Neuronal stem cell (in vitro differentiated cells): ENCODE data around the gene KLHL7.

ENCODE experiments used
- DNase-seq: peaks from one replicate; pipeline ENCODE4 v3.0.0-alpha.2; 2013; ENCODE audit warnings: low spot score
- H2AFZ ChIP-seq: one replicate; pipeline ENCODE4 v1.6.1; 2013; ENCODE audit warnings: mild to moderate bottlenecking, low read length, inconsistent platforms
- H2AK5ac ChIP-seq: 2 replicates; pipeline ENCODE4 v1.6.1; 2013; ENCODE audit warnings: low read depth, mild to moderate bottlenecking, inconsistent platforms, low read length, moderate library complexity, mixed read lengths
- H2BK120ac ChIP-seq: 2 replicates; pipeline ENCODE4 v1.6.1; 2013; ENCODE audit warnings: low read depth, mild to moderate bottlenecking, inconsistent platforms, low read length, moderate library complexity, mixed read lengths
- H2BK12ac ChIP-seq: one replicate; pipeline ENCODE4 v1.6.1; 2013; ENCODE audit warnings: low read length, inconsistent platforms
- H2BK15ac ChIP-seq: 2 replicates; pipeline ENCODE4 v1.6.1; 2013; ENCODE audit warnings: mild to moderate bottlenecking, low read length, inconsistent platforms, mixed read lengths
- H2BK5ac ChIP-seq: one replicate; pipeline ENCODE4 v1.6.1; 2013; ENCODE audit warnings: inconsistent platforms, mild to moderate bottlenecking, low read length, moderate library complexity
- H3K14ac ChIP-seq: one replicate; pipeline ENCODE4 v1.6.1; 2013; ENCODE audit warnings: low read length, inconsistent platforms
- H3K18ac ChIP-seq: 2 replicates; pipeline ENCODE4 v1.6.1; 2013; ENCODE audit warnings: low read length, inconsistent platforms
- H3K23ac ChIP-seq: 2 replicates; pipeline ENCODE4 v1.6.1; 2013; ENCODE audit warnings: low read depth, mild to moderate bottlenecking, mixed read lengths, low read length, inconsistent platforms; ENCODE audit not compliant: poor library complexity
- H3K27ac ChIP-seq: replicated peaks from 3 replicates; pipeline ENCODE4 v1.5.1; 2013; ENCODE audit warnings: low read length, inconsistent platforms
- H3K27me3 ChIP-seq, 3 experiments: 2 replicates each; pipeline ENCODE4 v1.6.1; 2013; ENCODE audit warnings: low read length in 3 of 3, mild to moderate bottlenecking in 2 of 3, inconsistent platforms in 1 of 3, low read depth in 1 of 3, mixed read lengths in 1 of 3, moderate library complexity in 1 of 3; ENCODE audit not compliant: control insufficient read depth in 3 of 3, insufficient read depth in 3 of 3
- H3K36me3 ChIP-seq, 2 donors: replicated peaks in 1 of 2; 2 replicates each; pipeline ENCODE4 v1.6.1; 2013; ENCODE audit warnings: low read length in 2 of 2; ENCODE audit not compliant: control insufficient read depth in 2 of 2, insufficient read depth in 2 of 2
- H3K4ac ChIP-seq: 2 replicates; pipeline ENCODE4 v1.6.1; 2013; ENCODE audit warnings: inconsistent platforms, mild to moderate bottlenecking, low read length, moderate library complexity
- H3K4me1 ChIP-seq, 2 donors: 1 replicate in 1 of 2; 2 replicates in 1 of 2; pipeline ENCODE4 v1.6.1; 2013; ENCODE audit warnings: low read length in 2 of 2, low read depth in 1 of 2; ENCODE audit not compliant: control insufficient read depth in 2 of 2, insufficient read depth in 1 of 2
- H3K4me2 ChIP-seq: one replicate; pipeline ENCODE4 v1.6.1; 2013; ENCODE audit warnings: mild to moderate bottlenecking, low read length, inconsistent platforms; ENCODE audit not compliant: insufficient read depth, poor library complexity, severe bottlenecking
- H3K4me3 ChIP-seq, 2 donors: 2 replicates each; pipeline ENCODE4 v1.5.1; 2013; ENCODE audit warnings: low read length in 2 of 2, mild to moderate bottlenecking in 2 of 2, inconsistent platforms in 1 of 2, moderate library complexity in 1 of 2
- H3K79me1 ChIP-seq: one replicate; pipeline ENCODE4 v1.6.1; 2013; ENCODE audit warnings: low read depth, mild to moderate bottlenecking, inconsistent platforms, low read length, moderate library complexity
- H3K9ac ChIP-seq: one replicate; pipeline ENCODE4 v1.6.1; 2013; ENCODE audit warnings: mild to moderate bottlenecking, low read depth, low read length, inconsistent platforms; ENCODE audit not compliant: poor library complexity
- H3K9me3 ChIP-seq, 2 donors: replicated peaks in 1 of 2; 2 replicates each; pipeline versions ENCODE3 to v1.6.1; 2013; ENCODE audit warnings: low read length in 2 of 2, mild to moderate bottlenecking in 2 of 2, inconsistent platforms in 1 of 2, low read depth in 1 of 2, mixed read lengths in 1 of 2, moderate library complexity in 1 of 2; ENCODE audit not compliant: control insufficient read depth in 2 of 2, insufficient read depth in 1 of 2
- H4K8ac ChIP-seq: one replicate; pipeline ENCODE4 v1.6.1; 2013; ENCODE audit warnings: low read depth, mild to moderate bottlenecking, inconsistent platforms, low read length, moderate library complexity
- H4K91ac ChIP-seq: one replicate; pipeline ENCODE4 v1.6.1; 2013; ENCODE audit warnings: low read length, low read depth, mild to moderate bottlenecking, inconsistent platforms; ENCODE audit not compliant: poor library complexity
- whole genome bisulfite sequencing, 2 donors: extraction: QIAGEN DNeasy Blood & Tissue Kit; methylation state at CpG; one replicate each; pipeline ENCODE4 v1.1.7; 2013; ENCODE audit warnings: missing lambda C conversion rate in 2 of 2, mixed read lengths in 1 of 2; ENCODE audit not compliant: insufficient read length in 2 of 2, insufficient replicate concordance in 1 of 2; ENCODE audit errors: extremely low coverage in 2 of 2; 5-methylcytosine and 5-hydroxymethylcytosine counted together

Gene KLHL7

GRCh38 chr7:23165316-23165715 is 59.7 kb downstream of the KLHL7 start:
- Histone ChIP-seq H3K18ac (no peak overlapping the region), H3K9ac (no peak overlapping the region)

GRCh38 chr7:23167691-23168090 is 62.1 kb downstream of the KLHL7 start:
- no peaks in the 10 kb centered on the region for H3K27me3 ChIP-seq
- H2BK15ac ChIP-seq, result no peak overlapping the region
- no peak overlapping the region for H3K4me3 ChIP-seq
- no peak overlapping the region for H3K14ac ChIP-seq
- H2BK5ac ChIP-seq, result no peak overlapping the region
- no peak overlapping the region for H3K9ac ChIP-seq
- no peak overlapping the region for H4K91ac ChIP-seq
- H3K79me1 ChIP-seq, result no peaks in the 10 kb centered on the region
- no peak overlapping the region for H3K4ac ChIP-seq
- H2BK12ac ChIP-seq, result no peak overlapping the region
- H3K36me3 ChIP-seq, result peaks cover 5 to 78% of the 10 kb centered on the region in 2 donors
- H2AFZ ChIP-seq, result no peak overlapping the region
- no peak overlapping the region for H3K27ac ChIP-seq
- no peak for DNase-seq
- H3K4me1 ChIP-seq, result no peaks in the 10 kb centered on the region
- H3K18ac ChIP-seq, result no peak overlapping the region
- no peaks in the 10 kb centered on the region for H3K9me3 ChIP-seq
- no peak overlapping the region for H4K8ac ChIP-seq
- no peak overlapping the region for H3K23ac ChIP-seq
- H2AK5ac ChIP-seq, result no peak overlapping the region
- H2BK120ac ChIP-seq, result no peak overlapping the region
- no peak overlapping the region for H3K4me2 ChIP-seq
- WGBS, 2 donors, result no CpG with 5 or more reads among the region's 5 CpGs

More at GRCh38 chr7:23165316-23165715, 59.7 kb downstream of the KLHL7 start:
- Histone ChIP-seq H3K14ac (no peak overlapping the region), H3K36me3 (peaks cover 5 to 76% of the 10 kb centered on the region in 2 donors), H3K27me3 (no peaks in the 10 kb centered on the region), H3K4me3 (no peak overlapping the region), H2BK15ac (no peak overlapping the region), H3K4me2 (no peak overlapping the region), H3K27ac (no peak overlapping the region), H2AFZ (no peak overlapping the region), H3K4ac (no peak overlapping the region), H2BK5ac (no peak overlapping the region), H3K9me3 (no peaks in the 10 kb centered on the region), H2AK5ac (no peak overlapping the region), H3K4me1 (peaks cover 0 to 1% of the 10 kb centered on the region in 2 donors), H4K91ac (no peak overlapping the region), H4K8ac (no peak overlapping the region), H2BK120ac (no peak overlapping the region), H2BK12ac (no peak overlapping the region), H3K79me1 (no peaks in the 10 kb centered on the region), H3K23ac (no peak overlapping the region)
- DNase-seq, result no peak
- no CpG with 5 or more reads among the region's 1 CpG for WGBS, 2 donors

- H2BK15ac ChIP-seq, result no peak overlapping the region
- H3K9me3 ChIP-seq, result no peaks in the 10 kb centered on the region
- no peak overlapping the region for H3K23ac ChIP-seq
- H2AK5ac ChIP-seq, result no peak overlapping the region
- no peak overlapping the region for H4K91ac ChIP-seq
- H2AFZ ChIP-seq, result no peak overlapping the region
- H3K36me3 ChIP-seq, result peaks cover 5 to 84% of the 10 kb centered on the region in 2 donors
- H2BK5ac ChIP-seq, result no peak overlapping the region
- no peak overlapping the region for H3K14ac ChIP-seq
- no peak overlapping the region for H3K27ac ChIP-seq
- no peak overlapping the region for H2BK12ac ChIP-seq
- no peak for DNase-seq
- H3K27me3 ChIP-seq, result no peaks in the 10 kb centered on the region
- no peaks in the 10 kb centered on the region for H3K4me1 ChIP-seq
- no peaks in the 10 kb centered on the region for H3K79me1 ChIP-seq
- H3K4me3 ChIP-seq, result no peak overlapping the region
- H3K4me2 ChIP-seq, result no peak overlapping the region
- no peak overlapping the region for H4K8ac ChIP-seq
- WGBS, 2 donors, result no CpG with 5 or more reads among the region's 8 CpGs
- H3K9ac ChIP-seq, result no peak overlapping the region
- H2BK120ac ChIP-seq, result no peak overlapping the region
- H3K4ac ChIP-seq, result no peak overlapping the region
- H3K18ac ChIP-seq, result no peak overlapping the region
Measured at GRCh38 chr7:23168111-23168885, 62.7 kb downstream of the KLHL7 start.

GRCh38 chr7:23175938-23176337 is 70.4 kb downstream of the KLHL7 start:
- Histone ChIP-seq H3K36me3 (peaks cover 1 to 47% of the 10 kb centered on the region in 2 donors), H3K9ac (no peak overlapping the region), H2AFZ (no peak overlapping the region), H3K18ac (no peak overlapping the region), H3K4ac (no peak overlapping the region), H2BK15ac (no peak overlapping the region), H2BK5ac (no peak overlapping the region), H3K27ac (no peak overlapping the region), H3K27me3 (no peaks in the 10 kb centered on the region), H3K4me2 (no peak overlapping the region), H2AK5ac (no peak overlapping the region), H3K4me3 (no peak overlapping the region), H2BK12ac (no peak overlapping the region), H4K8ac (no peak overlapping the region), H3K14ac (no peak overlapping the region), H3K9me3 (no peaks in the 10 kb centered on the region), H3K23ac (no peak overlapping the region), H3K4me1 (no peaks in the 10 kb centered on the region), H2BK120ac (no peak overlapping the region), H4K91ac (no peak overlapping the region), H3K79me1 (no peaks in the 10 kb centered on the region)
- no CpG with 5 or more reads among the region's 2 CpGs for WGBS, 2 donors
- no peak for DNase-seq
